GM19463 (cell line): Measurements from ENCODE around the gene TSEN54.
"Not testable (repeated sequence)": the region's sequence is repeated elsewhere in the genome, so short reads cannot be mapped to it uniquely, and the experiment has no call there.

Experiments
- ATAC-seq: cut with Tn5 transposase; IDR thresholded peaks from one replicate; pipeline ENCODE4 v1.9.1; 2021; ENCODE audit warnings: mild to moderate bottlenecking, moderate library complexity; ENCODE audit not compliant: unreplicated experiment

The TSEN54 gene

DNA sequence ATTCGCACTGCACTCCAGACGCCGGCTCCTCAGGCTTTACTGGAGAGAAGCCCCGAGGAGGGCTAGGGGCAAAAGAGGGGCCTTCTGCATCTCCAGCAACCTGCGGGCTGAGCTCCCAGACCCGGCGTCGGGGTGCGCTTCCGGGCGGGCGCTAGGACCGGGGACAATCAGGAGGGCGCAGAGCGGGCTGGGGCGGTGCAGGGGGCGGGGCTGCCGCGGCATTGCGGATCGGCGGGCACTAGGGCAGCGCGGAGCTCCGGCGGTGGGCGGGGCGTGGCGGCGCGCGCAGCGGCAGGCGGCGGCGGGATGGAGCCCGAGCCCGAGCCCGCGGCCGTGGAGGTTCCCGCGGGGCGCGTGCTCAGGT, at the start of gene TSEN54:
TSS of gene TSEN54 (plus strand) at position 274 of the 364 bp plus-strand sequence. CDS start at position 307, 33 bp downstream.
- peak; percentile 81 for ATAC-seq

DNA sequence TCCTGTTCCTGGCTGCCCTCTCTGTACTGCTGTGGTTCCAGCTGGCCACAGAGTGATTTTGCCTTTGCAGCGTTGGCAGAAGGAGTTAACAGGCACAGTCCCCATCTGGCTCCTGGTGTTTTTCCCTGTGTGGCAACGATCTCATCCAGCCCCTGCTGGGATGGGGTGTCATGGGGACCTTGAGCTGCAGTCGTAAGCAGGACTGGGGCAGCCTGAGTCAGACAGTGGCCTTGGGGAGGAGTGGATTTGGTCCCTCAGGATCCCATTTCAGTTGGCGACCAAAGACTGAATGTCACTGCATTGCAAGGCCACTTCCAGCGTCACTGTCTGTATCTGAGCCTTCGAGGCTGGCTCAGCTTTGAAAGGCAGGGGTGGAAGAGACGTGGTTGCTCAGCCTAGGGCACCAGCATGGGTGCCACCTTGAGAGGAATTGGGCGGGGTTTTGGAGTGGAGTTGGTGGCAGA, 48.0 kb upstream of the TSEN54 start:
- ATAC-seq, result no peak

DNA sequence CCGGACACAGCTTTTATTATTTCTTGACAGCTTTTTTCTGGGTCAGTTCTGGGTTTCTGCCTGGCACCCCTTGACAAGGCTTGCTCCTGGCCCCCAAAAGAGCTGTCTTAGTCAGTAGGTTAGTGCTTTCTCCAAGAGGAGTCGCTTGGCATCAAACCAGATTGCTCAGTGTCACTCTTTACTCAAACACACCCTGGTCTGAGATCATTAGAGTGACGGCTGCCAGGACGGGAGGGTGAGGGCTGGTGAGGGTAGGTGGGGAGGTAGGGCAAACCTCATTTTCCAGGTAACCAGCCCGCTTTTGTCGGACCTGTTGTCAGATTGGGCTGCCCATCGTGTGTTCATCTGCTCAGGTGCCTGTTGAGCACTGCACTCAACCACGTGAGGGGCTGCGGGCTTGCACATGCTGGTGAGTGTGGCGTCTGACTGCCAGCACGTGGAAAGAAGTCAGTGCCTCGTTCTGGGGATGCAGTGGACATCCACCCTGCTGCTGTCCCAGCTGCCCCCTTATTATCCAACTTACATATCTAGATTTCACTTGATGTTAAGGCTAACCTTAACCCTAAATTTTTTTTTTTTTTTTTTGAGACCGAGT, 47.5 kb upstream of the TSEN54 start:
- ATAC-seq, result no peak

DNA sequence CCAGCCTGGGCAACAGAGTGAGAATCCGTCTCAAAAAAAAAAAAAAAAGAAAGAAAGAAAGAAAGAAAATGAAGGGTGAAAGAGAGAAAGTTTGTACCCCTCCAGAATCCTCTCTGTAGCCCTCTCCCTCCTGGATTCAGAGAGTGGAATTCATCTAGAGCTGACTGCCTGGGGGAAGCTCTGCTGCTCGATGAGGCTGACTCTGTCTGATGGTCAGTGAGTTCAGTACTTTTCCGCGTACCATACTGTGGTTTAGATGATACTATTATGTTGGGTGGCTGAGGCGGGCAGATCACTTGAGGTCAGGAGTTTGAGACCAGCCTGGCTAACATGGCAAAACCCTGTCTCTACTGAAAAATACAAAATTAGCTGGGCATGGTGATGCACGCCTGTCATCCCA, 45.1 kb upstream of the TSEN54 start:
- no peak for ATAC-seq

DNA sequence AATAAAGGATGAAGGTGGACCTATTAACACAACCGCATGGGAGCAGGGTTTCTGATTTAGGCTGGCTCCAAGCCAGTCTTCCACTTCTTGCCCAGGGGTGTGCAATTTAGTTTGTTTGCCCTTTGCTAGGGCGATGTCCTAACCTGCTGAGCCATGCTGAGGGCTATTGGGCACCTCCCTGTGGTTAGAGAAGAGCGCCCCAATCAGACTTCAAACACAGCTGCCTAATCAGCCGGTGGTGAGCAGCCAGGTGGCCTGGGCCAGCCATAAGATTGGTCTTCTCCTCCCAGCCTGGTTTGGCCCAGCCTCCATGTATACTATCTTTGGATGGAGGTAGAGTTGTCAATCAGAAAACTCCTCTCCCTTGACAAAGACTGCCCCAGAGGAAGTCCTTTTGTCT, 44.2 kb upstream of the TSEN54 start:
- ATAC-seq, result no peak

DNA sequence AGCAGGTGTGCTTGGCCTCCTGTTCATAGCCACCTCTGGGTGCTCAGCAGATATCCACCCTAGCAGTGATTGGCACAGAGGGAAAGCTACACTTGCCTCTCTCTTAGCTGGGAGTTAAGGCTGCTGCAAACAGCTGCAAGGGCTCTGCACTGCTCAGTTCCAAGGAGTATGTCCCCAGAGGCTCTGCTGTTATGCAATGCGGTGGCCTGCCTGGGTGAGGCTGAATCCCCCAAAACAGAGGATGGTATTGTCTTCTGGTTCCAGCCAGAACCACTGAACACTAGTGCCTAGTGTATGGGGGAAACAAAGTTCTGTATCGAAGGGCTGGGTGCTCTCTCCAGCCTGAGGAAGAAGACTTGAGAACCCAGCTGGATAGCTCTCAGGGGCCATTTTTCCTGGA, 43.1 kb upstream of the TSEN54 start:
- ATAC-seq, result no peak

DNA sequence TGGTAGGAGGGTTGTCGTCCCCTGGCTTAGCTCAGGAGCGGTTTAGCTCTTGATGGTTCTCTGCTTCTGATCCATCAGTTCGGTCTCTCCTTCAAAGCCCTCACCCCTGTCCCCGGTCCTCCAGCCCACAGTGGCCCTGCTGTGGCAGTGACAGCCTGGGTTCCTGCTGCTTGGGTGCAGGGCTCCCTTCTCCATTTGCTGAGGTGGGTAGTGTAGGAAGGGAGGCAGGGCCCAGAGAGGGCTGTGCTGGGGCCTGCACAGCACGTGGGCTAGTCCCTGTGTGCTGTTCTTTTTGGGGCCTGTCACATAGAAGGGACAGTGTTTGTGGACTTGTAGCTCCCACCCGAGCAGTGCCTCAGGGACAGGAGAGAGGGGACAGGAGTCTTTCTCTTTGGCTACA, 41.6 kb upstream of the TSEN54 start:
- ATAC-seq, result no peak

DNA sequence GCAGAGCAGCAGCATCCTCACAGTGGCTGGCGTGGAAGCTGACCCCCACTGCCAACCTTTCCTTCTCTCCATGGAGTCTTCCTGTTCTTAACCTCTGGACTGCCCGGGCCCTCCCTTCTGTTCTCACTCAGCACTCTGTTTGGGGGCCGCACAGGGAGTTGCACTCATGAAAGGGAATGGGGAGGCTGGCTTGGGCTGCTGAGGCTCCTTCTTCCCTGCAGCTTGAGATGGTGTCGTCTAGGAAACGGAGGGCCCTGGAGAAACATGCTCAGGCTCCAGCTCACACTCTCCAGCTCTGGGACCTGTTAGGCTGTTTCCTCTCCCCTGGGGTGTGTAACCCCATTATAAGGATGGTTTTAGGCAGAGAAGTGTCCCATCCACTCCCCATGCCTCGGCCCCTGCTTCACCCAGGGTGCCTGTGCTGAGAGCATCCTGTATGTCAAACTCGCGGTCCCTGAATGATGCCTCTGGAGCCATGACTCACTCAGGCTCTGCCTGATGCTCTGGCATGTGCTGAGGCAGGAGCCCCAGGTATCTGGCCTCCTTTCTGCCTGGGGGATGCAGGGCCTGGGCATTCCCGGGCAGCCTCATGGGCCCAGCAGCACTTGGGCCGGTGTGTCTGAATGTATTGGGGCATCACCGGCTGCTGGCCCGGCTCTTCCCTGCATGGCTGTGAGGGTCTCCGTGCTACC, 41.0 kb upstream of the TSEN54 start:
- ATAC-seq, result no peak

DNA sequence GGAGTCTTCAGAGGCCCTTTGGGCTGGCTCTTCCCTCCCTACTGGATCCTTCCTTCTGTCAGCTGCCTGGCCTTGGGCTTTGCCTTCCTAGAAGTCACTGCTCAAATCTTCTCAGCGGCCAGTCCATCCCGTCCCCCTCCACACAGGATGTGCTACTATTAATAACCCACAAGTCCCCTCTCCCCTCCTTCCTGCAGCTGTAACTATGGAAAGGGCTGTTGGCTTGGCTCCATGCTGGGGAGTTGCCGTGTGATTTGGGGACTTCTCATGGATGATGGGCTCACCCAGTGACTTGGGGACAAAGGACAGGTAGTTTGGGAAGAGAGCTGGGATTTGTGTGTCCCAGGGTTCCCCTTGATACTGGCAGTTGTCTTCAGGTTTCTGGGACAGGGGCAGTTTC, 40.5 kb upstream of the TSEN54 start:
- no peak for ATAC-seq

DNA sequence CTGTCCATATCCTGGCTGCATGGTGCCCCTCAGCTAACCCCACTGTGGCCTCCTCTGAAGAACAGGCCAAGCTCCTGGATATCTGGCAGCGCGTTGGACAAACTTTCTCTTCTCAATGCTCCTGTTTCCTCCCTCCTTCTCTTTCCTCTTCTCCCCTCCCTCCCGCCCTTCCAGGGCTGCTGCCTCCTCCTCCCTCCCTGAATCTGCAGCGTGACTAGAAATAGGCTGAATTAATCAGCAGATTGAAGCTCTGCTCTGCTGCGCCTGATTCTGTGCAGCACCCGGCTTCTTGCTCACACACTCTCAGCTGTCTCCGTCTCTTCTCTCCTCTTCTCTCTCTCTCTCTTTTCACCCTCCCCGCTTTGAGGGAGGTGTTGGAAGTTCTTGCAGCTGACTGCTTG, 40.1 kb upstream of the TSEN54 start:
- no peak for ATAC-seq

DNA sequence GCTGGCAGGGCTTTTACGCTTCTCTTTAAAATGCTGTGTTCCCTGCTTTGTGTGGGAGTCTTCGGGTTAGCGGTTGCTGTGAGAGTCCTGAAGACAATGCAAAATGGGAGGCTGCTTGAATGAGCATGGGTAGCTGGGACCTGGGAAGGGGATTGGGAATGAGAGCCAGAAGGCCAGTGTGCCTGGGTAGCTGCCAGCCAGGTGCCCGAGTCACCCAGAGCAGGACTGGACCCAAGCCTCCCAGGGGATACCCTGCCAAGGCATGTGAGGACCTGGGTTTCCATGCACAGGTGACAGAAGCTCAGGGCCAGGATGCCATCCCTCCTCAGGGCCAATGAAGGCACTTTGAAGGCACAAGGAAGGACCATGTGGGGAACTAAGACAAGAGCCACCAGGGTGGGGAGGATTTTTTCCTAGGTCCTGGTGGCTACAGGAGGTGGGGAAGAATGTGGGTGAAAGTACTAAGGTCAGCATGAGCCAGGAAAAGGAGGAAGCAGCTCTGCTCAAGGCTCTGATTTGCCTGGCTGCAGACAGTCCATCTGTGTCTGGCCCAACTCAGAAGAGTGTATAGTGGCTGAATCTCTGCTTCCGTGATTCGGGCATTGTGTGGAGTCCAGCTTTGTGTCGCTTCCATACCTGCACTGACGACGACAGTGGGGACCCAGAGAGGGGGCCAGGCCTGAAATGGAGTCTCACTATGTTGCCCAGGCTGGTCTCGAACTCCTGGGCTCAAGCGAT, 39.4 kb upstream of the TSEN54 start:
- ATAC-seq, result no peak

DNA sequence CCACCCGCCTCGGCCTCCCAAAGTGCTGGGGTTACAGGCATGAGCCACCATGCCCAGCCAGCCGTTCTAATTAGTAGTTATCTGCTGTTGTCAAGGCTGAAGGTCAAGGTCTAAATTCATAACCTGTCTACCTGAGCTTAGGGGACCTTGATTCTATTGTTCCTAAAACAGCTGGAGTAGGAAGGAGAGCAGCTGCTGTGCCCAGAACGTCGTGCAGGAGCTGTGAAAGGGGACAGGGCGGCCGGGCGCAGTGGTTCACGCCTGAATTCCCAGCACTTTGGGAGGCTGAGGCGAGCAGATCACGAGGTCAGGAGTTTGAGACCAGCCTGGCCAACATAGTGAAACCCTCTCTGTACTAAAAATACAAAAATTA, 38.9 kb upstream of the TSEN54 start:
- not testable (repeated sequence) for ATAC-seq

DNA sequence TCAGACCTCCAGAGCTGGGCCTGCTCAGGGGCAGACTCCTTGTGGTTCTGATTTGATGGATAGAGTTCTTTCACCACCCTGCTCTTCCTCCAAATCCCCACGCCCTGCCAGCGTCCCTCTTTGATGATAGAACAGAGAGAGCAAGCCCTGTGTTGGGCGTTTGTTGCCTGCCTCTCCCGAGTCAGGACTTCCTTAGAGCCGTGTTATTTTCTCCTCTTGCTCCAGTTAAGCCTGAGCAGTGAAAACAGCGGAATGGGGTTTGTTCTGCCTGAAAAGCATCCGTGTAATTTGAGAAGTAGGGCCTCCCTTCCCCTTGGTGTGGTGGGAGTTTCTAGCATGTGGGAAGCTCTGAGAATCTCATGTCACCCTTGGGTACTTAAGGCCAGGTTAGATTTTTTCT, 37.8 kb upstream of the TSEN54 start:
- no peak for ATAC-seq

DNA sequence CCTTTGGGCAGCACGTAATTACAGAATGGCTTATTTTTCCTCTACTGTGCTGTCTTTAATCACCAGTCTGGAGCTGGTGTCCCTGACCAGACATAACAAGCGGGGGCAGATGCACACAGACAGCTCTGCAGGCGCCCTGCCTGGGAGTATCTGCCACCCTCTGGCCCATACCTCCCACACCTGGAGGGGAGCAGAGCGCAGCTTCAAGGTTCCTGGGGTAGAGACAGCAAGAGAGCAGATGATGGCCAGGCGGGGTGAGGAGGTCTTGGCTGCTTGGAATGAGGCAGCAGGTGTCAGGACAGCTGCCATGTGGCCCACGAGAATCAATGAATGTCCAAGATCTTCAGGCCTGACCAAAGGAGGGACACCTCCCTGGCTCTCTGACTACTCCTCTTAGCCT, 36.0 kb upstream of the TSEN54 start:
- no peak for ATAC-seq

DNA sequence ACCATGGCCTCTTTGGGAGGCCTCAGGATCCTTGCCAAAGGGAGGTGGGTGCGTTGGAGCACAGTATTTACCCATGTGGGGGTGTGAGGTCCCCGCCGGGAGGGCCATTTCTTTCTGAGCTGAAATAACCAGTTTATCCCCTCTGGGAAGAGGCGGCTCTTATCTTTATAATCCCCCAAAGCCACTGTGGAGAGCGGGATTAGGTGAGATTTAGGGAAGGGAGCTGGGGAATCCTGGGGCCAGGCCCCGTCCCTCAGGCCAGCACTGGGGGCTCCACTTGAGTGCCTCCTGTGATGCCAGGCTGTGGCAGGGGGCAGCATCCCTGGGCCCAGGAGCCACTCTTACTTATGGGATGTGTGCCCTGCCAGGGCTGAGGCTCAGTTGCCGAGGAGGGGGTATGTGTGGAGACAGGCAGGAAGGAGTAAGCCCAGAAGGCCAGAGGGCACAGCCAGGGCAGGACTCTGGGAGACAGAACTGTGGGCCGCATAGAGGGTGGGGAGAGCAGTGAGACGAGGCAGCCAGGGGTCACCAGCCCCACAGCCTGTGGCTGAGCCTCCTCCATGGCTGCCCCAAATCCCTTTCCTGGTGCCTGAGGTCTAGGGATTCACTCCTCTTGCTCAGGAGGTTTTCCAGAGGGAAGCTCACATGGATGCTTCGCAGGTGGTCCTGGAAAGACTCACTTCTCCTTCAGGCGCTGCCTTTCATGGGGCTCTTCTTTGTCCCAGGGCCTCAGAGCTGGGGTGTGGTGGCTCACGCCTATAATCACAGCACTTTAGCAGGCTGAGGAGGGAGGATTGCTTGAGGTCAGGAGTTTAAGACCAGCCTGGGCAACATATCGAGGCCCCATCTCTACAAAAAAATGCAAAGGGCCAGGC, 34.9 kb upstream of the TSEN54 start:
- no peak for ATAC-seq

DNA sequence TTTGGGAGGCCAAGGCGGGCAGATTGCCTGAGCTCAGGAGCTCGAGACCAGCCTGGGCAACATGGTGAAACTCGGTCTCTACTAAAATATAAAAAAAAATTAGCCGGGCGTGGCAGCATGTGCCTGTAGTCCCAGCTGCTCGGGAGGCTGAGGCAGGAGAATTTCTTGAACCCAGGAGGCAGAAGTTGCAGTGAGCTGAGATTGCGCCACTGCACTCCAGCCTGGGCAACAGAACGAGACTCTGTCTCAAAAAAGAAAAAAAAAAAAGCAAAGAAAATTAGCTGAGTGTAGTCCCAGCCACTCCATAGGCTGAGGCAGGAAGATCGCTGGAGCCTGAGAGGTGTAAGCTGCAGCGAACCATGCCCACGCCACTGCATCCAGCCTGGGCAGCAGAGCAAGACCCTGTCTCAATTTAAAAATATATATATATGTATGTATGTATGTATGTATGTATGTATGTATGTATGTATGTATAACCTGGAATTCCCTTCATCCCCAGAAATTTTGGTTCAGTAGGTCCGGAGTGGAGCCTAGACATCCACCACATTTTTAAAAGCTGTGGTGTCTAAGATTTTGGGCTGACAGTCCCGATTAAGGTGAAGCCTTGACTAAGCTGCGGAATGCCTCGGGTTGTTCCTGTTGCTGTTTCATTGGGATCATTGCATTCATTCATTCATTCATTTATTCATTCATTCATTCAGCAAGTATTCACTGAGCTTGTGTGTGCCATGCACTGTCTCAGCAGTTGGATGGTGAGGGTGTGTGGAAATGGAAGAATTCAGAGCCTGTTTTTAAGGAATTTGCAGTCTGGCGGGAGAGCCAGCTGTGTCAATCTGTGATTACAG, 34.0 kb upstream of the TSEN54 start:
- ATAC-seq, result no peak

DNA sequence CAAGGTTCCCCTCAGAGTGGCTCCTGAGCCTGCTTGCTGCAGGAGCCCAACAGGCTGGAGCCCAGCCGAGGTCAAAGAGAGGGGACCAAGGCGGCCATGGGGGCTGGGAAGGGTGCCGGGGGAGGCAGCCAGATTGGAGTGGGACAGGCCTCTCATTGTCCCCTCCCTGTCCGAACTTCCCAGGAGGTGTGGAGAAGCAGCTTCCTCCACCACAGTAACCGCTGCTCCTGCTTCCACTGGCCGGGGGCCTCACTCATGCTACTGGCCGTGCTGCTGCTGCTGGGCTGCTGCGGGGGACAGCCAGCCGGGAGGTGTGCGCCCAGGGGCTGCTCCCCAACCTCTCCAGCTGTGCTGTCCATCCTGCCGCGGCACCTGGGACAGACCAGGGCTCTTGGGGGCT, 30.6 kb upstream of the TSEN54 start:
- ATAC-seq, result no peak

DNA sequence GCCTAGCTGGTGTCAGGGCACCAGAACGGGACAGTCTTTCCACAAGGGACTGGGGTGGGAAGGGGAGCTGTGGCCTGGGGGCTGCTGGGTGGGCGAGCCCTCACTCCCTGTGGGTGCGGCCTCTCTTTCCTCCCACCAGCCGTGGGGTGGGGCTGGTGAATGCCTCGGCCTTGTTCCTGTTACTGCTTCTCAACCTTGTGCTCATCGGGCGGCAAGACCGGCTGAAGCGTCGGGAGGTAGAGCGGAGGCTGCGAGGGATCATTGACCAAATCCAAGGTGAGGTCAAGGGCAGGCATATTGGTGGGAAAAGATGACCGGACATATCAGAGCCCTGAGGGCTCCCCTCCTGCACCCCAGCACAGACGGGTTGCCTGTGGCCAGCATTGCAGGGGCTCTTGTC, 30.2 kb upstream of the TSEN54 start:
- no peak for ATAC-seq

DNA sequence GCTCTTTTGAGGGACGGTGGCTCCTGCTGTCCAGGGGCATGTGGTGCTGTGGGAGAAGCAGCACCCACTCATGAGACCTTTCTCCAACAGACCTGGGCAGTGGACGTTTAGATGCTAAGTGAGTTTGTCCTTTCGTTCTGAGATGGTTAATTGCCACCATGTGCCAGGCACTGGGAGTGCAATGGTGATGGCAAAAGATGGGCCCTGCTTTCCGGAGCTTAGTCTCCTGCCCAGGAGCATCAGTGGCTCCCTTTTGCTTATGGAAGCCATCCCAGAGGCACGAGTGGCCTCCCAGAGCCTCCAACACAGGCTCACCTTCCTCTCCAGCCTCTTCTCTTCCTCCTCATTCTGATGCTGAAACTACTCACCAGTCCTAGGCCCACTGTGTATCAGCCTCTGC, 29.4 kb upstream of the TSEN54 start:
- no peak for ATAC-seq

DNA sequence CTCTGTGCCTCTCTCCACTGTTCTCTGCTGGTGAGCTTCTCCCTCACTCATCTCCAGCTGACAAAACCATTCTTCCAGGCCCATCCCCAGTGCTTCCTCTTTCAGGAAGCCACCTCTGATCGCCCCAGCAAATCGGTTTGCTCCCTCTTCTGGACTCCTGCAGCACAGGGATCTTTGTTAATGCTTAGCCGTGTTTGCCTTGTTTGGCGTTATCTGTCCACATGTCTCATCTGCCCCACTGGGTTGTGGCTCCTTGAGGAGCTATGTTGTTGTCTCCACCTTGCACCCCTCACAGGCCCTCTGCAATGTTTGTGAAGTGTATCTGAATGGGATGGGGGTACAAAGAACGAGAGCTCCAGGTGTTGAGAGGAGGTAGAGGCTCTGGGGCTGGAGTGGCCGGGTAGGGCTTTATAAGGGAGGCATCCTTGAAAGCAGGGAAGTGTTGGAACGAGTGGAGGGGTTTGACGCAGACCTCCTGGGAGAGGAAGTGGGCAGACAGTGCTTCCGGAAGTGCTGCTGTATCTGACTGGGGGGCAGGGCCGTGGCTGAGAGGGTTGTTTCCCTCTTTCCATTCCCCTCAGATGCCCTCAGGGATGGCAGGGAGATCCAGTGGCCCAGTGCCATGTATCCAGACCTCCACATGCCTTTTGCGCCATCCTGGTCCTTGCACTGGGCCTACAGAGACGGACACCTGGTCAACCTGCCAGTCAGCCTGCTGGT, 28.8 kb upstream of the TSEN54 start:
- ATAC-seq, result no peak
